ENCODE data around the gene DPPA5. TPM values are rescaled to one million over a fixed set of nuclear protein-coding genes. Genes with fewer than 3 reads are reported as not detected.
"Not testable (repeated sequence)": the region's sequence is repeated elsewhere in the genome, so short reads cannot be mapped to it uniquely, and the experiment has no call there.

DPPA5 gene
- total RNA-seq, 1 donor from 2014 or later = not detected

DNA sequence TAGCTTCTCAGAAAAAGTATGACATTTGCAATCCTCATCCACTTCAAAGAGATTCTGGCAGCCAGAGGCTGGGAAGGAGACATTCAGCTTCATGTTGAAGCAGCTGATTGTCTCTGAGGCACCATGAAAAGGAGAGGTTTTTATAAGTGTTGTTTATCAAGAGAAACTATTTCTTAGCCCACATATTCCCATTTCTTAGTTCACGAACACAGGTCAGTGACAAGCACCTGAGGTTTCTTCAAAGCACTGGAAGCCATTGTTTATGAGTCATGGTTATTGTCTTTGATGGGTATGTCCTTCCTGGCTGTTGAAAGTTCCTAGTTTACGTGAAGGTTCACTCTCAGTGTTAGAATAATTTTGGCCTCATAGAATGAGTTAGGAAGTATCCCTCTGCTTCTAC lies 37.6 kb upstream of the DPPA5 start:
- Histone ChIP-seq H3K27me3 (no peaks in the 10 kb centered on the region), H3K9me3 (no peaks in the 10 kb centered on the region), H3K27ac (no peak overlapping the region), H3K4me3 (no peak overlapping the region), H3K36me3 (no peaks in the 10 kb centered on the region), H3K4me1 (no peaks in the 10 kb centered on the region)
- intact Hi-C loops (cut with DNase I) = no loop called here
- TF ChIP-seq, protein P1, sequence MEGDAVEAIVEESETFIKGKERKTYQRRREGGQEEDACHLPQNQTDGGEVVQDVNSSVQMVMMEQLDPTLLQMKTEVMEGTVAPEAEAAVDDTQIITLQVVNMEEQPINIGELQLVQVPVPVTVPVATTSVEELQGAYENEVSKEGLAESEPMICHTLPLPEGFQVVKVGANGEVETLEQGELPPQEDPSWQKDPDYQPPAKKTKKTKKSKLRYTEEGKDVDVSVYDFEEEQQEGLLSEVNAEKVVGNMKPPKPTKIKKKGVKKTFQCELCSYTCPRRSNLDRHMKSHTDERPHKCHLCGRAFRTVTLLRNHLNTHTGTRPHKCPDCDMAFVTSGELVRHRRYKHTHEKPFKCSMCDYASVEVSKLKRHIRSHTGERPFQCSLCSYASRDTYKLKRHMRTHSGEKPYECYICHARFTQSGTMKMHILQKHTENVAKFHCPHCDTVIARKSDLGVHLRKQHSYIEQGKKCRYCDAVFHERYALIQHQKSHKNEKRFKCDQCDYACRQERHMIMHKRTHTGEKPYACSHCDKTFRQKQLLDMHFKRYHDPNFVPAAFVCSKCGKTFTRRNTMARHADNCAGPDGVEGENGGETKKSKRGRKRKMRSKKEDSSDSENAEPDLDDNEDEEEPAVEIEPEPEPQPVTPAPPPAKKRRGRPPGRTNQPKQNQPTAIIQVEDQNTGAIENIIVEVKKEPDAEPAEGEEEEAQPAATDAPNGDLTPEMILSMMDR (IDR thresholded peaks at IDR 0.05) = no peak
- no peak for DNase-seq (ENCODE audit: low spot score in 2 of 2)

DNA sequence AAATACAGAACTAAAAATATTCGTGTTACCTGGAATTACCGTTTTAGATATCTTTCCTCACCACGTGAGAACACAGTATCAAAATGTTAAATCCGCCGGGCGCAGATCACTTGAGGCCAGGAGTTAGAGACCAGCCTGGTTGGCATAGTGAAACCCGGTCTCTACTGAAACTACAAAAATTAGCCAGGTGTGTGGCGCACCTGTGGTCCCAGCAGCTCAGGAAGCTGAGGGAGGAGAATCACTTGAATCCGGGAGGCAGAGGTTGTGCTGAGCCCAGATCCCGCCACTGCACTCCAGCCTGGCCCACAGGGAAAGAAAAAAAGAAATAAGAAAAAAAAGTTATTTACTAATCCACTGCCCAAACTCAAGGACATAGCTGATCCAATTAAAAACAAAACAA lies 35.8 kb upstream of the DPPA5 start:
- no peaks in the 10 kb centered on the region for H3K9me3 ChIP-seq
- H3K27ac ChIP-seq = no peak overlapping the region
- TF ChIP-seq, protein P1 (IDR thresholded peaks at IDR 0.05) = no peak
- H3K4me3 ChIP-seq = no peak overlapping the region
- intact Hi-C loops (cut with DNase I) = loop anchor here (5.0 kb wide), 1 partner anchor 103 kb away; no protein-coding TSS in a partner anchor
- H3K4me1 ChIP-seq = no peaks in the 10 kb centered on the region
- no peaks in the 10 kb centered on the region for H3K36me3 ChIP-seq
- no peaks in the 10 kb centered on the region for H3K27me3 ChIP-seq
- DNase-seq (ENCODE audit: low spot score in 2 of 2) = no peak

GRCh38 chr6:73388800-73389512 lies 34.9 kb upstream of the DPPA5 start:
- peak in 1 of 2 donors; percentile 72 for DNase-seq (ENCODE audit: low spot score in 2 of 2)
- H3K4me3 ChIP-seq = peak overlapping the region; percentile 58 to 66
- no peaks in the 10 kb centered on the region for H3K27me3 ChIP-seq

DNA sequence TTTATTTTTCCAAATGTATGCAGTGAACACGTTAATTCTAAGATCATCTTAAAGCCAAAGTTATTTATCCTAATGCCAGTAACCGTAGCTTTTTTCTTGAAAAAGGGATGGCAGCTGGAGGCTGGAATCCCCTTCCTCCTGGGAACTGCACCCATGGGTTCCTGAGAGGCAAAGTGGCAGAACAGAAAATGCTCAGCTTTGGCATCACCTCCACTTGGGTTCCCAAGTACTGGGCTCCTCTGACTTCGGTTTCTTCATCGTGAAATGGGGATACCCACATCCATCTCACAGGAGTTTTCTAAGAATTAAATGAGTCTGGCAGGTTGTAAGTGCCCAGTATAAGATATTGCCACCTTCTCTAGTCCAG lies 34.3 kb upstream of the DPPA5 start:
- Histone ChIP-seq H3K9me3 (no peaks in the 10 kb centered on the region), H3K27ac (peak overlapping the region; percentile 58 to 78), H3K4me1 (no peaks in the 10 kb centered on the region), H3K27me3 (no peaks in the 10 kb centered on the region), H3K4me3 (peak overlapping the region; percentile 58 to 66), H3K36me3 (no peaks in the 10 kb centered on the region)
- intact Hi-C loops (cut with DNase I) = loop anchor here (5.0 kb wide), 1 partner anchor 101 kb away; no protein-coding TSS in a partner anchor
- TF ChIP-seq, protein P1 (IDR thresholded peaks at IDR 0.05) = no peak
- DNase-seq (ENCODE audit: low spot score in 2 of 2) = no peak

More at GRCh38 chr6:73388800-73389512, 34.9 kb upstream of the DPPA5 start:
- TF ChIP-seq, protein P1 (IDR thresholded peaks at IDR 0.05) = peak; percentile 14 to 67 (median 52)
- intact Hi-C loops (cut with DNase I) = loop anchor here (5.0 kb wide), 1 partner anchor 102 kb away; no protein-coding TSS in a partner anchor
- Histone ChIP-seq H3K4me1 (no peaks in the 10 kb centered on the region), H3K27ac (peak overlapping the region; percentile 58 to 78), H3K9me3 (no peaks in the 10 kb centered on the region), H3K36me3 (no peaks in the 10 kb centered on the region)

GRCh38 chr6:73382462-73383113 lies 28.5 kb upstream of the DPPA5 start:
- H3K36me3 ChIP-seq = no peaks in the 10 kb centered on the region
- no peaks in the 10 kb centered on the region for H3K4me1 ChIP-seq
- no peak overlapping the region for H3K27ac ChIP-seq
- TF ChIP-seq, protein P1 (IDR thresholded peaks at IDR 0.05) = no peak
- H3K9me3 ChIP-seq = no peaks in the 10 kb centered on the region
- no peak for DNase-seq (ENCODE audit: low spot score in 2 of 2)
- intact Hi-C loops (cut with DNase I) = no loop called here
- no peak overlapping the region for H3K4me3 ChIP-seq
- H3K27me3 ChIP-seq = no peaks in the 10 kb centered on the region

DNA sequence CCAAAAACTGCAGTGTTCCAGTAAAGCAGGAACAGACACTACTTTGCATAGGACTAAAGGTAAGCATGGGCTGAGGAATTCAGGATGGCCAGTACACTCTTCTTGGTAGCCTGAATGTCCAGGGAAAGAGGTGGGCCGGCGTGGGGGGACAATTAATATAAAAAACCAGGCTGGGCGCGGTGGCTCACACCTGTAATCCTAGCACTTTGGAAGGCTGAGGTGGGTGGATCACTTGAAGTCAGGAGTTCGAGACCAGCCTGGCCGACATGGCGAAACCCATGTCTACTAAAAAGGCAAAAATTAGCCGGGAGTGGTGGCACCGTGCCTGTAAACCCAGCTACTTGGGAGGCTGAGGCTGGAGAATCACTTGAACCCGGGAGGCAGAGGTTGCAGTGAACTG lies 27.5 kb upstream of the DPPA5 start:
- H3K27me3 ChIP-seq; H3K27ac ChIP-seq; H3K4me1 ChIP-seq; H3K4me3 ChIP-seq; intact Hi-C loops (cut with DNase I); H3K9me3 ChIP-seq; H3K36me3 ChIP-seq; DNase-seq (ENCODE audit: low spot score in 2 of 2): not testable (repeated sequence)
